NCI-H526 (cell line): Measurements from ENCODE around the gene IQCK.
A peak's percentile ranks its signal among the peaks of the same experiment; 100 is the strongest.

Source experiments
- DNase-seq, 2 experiments: peaks; one replicate each; lab custom pipeline; 2025; lab: John Stamatoyannopoulos, UW

Gene IQCK

DNA sequence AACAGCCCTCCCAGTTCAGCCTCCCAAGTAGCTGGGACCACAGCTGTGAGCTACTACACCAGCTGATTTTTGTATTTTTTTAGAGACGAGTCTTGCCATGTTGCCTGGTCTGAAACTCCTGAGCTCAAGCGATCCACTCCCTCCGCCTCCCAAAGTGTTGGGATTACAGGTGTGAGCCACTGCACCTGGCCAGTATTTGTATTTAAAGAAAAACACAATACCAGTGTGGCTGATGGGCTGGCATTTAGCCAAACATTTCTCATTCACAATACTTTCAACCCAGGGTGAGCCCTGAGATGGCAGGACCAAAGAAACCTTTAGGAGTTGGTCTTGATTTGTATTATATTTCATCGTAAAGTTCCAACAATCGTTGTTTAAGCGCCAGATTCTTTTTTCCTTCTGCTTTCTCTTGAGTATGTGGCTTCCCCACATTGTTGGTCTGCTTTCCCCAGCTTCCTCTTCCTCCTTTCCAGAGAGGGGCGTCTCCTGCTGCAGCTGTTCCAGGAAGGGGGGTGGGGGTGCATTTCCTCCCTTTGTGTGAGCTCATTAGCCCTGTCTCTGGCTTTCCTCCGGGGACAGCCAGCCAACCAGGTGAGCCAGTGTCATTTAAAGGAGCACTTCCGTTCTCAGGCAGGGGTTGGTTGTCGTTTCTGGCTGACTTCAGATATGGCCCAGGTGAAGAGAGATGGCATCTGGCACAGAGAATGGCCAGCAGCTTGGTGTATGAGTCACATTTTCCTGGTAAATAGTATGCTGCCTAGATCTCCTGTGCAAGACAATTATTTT lies 86.7 kb downstream of the IQCK start:
- peak in 1 of 2 experiments; percentile 3 for DNase-seq

DNA sequence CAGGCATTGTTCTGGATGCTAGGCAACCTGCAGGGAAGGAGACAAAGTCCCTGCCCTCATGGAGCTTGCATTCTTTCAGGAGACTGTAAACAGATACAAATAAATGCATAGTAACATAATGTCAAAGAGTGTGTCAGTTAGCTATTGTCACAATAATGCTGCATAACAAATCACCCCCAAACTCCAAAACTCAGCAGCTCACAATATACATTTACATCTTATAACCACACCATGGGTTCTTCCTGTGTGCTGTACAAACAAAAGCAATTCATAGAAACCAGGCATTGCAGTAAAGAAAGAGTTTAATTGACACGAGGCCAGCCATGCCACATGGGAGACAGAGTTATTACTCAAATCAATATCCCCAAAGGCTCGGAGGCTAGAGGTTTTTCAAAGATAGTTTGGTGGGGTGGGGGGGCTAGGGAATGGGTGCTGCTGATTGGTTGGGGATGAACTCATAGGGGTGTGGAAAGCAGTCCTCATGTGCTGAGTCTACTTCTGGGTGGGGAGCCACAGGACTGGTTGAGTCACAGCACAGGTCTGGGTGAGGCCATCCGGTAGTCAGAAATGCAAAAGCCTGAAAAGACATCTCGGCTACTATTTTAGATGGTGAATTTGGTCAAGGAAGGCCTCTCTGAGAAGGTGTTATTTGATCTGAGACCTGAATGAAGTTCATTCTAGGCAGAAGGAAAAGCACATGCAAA lies 87.5 kb downstream of the IQCK start:
- DNase-seq = no peak

DNA sequence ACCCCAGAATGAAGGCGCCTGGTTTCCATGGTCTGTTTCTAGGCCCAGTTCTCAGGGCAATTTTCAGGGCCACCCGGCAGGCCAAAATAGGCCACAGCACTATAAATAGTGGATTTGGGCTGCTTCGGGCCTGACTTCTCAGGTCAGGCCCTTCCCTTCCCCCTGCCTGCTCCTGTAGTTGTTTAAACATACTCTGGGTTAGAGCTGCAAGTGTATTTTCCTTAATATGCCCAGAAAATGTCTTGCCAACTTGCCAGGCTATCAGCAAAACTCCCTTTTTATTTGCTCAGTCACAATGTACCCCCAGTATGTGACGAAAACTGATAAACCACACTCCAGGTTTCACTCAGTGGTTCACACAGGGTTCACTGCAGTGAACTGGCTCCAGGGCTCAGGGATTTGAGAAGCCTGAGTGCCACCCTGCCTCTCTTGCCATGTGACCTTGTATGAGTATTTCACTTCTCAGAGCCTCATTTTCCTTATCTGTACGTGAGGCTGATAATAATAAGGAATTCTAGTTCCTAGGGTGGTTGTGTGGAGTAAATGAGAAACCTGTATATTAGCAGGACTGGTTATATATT lies 90.1 kb downstream of the IQCK start:
- DNase-seq = no peak

DNA sequence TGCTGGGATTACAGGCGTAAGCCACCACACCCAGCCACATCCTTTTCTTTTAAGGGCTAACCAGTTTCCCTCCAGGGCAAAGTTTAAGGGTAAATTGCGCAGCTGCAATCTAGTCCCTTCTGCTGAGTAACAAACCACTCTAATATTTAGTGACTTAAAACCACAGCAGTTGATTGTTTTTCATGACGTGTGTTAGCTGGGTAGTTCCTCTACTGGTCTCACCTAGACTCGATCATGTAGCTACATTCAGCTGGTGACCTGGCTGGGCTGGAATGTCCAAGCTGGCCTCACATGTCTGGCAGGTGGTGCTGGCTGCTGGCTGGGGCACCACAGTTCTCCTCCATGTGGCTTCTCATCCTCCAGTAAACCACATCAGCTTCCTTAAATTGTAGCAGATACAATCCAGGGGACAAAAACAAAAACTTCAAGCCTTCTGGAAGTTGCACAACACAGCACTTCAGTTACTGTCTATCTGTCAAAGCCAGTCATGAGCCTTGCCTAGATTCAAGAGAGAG lies 91.1 kb downstream of the IQCK start:
- DNase-seq = no peak

DNA sequence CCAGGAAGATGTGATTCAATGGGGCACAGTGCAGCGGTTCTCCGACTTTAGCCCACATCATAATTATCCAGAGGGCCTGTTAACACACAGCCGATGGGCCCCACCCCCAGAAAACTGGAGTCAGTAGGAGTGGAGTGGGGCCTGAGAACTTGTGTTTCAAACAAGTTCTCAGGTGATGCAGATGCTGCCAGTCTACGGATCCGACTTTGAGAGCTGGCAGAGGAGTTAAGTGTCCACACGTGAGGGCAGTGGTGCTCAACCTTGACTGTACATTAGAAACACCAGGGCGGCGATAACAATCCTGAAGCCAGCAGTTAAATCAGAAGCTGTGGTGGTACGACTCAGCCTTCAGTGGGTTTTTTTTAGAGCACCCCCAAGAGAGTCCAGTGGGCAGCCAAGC lies 91.6 kb downstream of the IQCK start:
- no peak for DNase-seq

DNA sequence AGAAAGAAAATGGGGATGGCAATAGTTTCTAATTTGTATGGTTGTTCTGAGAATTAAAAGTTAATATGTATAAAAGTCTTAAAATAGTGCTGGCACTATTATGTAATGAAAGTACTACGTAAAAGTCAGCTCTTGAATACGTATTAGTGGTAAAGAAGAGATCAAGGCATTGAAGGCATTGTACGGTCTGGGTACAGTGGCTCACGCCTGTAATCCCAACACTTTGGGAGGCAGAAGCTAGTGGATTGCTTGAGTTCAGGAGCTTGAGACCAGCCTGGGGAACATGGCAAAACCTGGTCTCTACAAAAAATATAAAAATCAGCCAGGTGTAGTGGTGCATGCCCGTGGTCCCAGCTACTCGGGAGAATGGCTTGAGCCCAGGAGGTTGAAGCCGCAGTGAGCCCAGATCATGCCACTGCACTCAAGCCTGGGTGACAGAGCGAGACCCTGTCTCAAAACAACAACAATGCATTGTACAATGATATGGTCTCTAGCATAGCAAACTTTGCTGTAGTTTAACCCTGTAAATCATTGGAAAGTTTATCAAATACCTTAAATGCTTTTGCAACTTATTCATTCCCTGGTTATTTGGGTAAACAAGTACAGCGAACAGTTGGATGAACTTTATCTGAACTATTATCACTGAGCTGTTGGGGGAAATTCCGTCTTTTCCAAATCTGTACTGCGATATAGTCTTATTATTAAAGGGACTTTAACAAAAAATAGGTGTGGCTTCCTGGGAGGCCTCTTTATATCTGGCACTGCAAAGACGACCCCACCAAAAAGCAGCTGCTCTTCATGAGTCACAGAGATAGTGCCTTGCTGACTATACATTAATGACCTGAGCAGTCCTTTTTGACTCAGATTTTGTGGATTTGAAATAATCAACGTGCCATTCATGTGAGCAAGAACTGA lies 93.0 kb downstream of the IQCK start:
- DNase-seq = no peak

DNA sequence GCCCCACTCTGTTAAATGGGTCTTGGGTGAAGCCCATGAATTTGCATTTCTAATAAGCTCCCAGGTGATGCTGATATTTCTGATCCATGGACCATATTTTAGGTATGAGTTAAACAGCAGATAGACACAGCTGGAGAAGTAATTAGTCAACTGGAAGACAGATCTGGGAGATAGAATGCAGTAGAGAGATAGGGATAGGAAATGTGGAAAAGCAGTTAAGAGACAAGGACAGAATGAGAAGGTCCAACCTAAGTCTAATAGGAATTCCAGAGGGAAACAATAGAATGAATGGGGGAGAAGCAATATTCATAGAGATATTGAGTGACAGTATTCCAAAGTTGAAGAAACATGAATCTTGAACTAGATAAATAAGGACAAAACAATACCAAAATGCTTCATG lies 94.9 kb downstream of the IQCK start:
- DNase-seq = no peak

DNA sequence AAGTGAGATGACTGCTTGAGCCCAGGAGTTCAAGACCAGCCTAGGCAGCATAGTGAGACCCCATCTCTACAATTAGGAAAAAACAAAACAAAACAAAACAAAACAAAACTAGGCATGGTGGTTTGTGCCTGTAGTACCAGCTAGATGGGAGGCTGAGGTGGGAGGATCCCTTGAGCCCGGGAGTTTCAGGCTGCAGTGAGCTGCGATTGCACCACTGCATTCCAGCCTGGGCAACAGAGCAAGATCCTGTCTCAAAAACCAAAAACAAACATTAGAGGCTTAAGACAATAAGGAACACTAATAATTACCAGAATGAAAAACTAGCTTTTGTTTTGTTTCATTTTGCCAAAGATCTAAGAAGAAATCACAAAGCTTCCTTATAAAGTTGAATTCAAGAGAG lies 97.3 kb downstream of the IQCK start:
- DNase-seq = no peak

DNA sequence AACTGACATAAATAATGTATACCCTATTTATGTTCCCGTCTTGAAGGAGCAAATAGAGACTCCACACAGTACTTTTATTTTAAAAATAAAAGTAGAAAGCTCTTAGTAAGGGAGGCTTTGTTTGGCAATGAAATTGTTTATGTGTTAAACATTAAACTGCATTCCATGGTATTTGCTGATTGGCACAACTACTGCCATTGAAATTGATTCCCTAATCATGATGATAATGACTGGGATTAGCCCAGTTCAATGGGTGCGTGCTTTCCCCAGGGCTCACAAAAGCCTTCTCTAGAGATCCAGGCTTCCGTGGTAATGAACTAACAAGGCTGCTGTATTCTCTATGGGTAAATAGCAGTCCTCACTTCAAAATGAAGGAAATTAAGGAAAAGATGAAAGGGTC lies 99.1 kb downstream of the IQCK start:
- DNase-seq = no peak

DNA sequence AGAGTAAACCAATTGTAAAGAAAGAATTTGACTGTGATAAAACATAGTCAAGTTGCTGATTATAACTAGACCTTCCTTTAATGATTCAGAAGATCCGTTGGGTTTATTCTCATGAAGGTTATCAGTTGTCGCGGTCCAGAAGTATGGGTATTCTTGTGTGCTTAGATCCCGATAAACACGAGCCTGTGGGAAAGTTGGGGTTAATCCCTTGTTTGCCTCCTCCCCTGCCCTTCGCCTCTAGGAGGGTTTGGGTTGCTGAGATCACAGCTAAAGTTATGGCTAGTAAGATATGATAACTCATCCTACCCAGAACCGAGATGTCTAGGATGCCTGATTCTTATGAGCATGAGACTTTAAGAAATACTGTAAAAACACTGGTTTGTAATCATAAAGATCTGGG lies 99.8 kb downstream of the IQCK start:
- DNase-seq = no peak

DNA sequence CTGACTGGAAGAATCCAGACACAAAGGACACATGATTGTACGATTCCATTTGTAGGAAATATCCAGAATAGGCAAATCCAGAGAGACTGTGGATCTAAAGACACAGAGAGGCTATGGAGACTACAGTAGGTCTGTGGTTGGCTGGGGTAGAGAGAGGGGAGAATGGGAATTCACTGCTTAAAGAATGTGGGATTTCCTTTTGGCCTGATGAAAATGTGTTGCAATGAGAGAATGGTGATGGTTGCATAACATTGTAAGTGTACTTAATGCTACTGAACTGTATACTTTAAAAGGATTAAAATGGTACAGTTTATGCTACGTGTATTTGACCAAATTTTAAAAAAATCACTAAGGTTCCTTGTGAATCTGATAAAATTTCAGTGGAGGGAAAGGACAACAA lies 104.5 kb downstream of the IQCK start:
- no peak for DNase-seq

DNA sequence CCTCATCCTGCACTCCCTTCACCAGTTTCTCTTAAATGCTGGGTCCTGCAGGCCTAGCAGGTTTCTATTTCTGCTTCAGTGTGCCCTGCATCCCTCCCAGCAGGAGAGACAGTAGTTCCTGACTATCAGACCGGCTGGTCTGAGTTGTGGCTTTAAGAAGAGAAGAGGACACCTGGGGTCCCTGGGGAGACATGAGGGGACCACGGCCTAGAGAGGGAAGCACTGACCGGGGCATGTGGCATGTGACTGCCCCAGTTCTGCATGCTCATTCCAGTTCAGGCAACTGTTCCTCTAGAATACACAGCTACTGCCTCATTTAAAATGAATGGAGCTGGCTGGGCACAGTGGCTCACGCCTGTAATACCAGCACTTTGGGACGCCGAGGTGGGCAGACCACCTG lies 105.3 kb downstream of the IQCK start:
- DNase-seq = no peak

DNA sequence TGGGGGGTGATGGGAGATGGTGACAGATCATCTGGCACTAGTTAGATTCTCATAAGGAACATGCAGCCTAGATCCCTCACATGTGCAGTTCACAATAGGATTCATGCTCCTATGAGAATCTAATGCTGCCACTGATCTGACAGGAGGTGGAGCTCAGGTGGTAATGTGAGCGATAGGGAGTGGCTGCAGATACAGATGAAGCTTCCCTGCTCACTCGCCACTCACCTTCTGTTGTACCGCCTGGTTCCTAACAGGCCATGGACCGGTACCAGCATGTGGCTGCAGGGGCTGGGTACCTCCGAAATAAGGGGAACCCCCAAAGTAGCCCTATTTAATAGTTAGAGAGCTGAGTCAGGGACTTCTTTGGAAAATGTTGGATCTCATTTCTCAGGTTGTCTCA lies 106.1 kb downstream of the IQCK start:
- no peak for DNase-seq

DNA sequence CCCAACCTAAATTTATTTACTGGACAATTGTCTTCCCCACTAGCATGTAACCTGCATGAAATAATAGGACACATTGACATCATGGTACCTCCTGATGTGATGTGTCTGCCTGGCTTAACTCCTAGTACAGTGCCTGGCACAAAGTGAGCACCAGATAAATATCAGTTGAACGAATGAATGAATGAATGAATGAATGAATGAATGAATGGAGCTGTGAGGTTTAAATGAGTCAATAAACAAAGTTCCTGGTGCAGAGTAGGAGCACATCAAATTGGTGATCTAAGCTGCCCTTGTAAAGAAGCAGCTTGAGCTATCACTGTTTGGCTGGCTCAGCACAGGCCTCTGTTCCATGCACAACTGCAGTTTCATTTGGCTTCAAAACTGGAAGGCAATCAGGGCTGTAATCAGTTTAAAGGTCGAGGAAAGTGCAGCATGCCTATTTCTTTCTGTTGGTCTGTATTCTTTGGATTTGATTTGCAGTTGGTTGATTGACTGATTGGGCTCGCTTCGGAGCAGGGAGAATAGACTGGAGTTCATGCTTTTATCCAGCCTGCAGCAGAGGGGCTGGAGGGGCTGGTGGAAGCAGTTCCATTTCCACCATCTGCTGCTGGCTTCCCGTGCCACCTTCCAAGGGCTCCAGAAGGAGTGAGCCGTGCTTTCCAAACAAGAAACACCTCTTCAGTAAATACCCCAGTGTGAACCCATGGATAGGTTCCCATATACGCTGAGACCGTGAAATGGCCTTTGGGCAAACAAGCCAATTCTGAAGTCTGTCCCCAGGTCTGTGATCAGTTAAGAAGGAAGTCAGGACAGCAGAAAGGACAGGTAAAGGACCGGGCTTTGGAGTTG lies 112.0 kb downstream of the IQCK start:
- no peak for DNase-seq

DNA sequence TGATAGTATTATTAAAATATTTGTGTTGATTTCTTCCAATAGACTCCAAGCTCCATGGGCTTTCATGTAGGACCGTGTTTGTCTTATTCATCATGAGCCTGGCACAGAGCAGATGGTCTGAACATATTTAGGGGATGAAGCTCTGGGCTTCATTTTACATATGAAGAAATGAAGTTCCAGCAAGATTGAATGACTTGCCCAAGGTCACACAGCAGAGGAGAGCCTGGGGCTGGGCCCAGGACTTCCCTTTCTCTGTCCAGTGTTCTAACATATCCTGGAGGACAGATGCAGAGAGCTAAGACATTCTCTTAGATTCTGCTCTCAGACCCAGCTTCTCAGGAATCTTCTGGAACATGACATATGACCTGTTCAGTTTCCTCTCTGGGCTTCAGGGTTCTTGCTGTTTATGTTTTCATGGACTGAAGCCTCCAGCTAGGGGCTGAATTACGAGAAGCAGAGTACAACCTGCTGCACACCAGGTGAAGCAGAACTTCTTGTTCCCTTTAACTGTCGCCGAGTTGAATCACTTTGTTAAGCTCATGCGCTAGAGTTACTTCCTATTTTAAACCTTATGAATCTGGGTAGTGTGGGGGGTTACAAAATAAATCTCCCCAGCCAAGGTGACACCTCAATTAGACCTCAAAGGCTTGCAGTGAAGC lies 113.0 kb downstream of the IQCK start:
- DNase-seq = no peak

DNA sequence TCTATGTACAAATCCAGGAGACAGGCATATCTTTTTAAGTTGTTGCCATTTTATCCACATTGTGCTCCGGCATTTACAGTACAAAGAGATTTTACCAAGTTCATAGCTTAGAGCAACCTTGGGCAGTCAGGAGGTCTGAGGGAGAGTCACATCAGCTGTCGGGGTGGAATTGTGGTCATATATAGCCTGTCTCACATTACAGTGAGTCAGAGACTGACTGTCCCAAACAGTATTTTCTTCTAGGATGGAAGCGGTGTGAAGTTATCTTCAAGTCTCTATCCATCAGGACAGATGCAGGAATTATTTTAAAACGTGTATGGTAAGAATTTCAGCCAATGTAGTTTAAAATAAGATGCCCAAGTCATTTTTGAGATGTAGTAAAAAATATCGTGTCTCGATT lies 113.6 kb downstream of the IQCK start:
- DNase-seq = no peak

DNA sequence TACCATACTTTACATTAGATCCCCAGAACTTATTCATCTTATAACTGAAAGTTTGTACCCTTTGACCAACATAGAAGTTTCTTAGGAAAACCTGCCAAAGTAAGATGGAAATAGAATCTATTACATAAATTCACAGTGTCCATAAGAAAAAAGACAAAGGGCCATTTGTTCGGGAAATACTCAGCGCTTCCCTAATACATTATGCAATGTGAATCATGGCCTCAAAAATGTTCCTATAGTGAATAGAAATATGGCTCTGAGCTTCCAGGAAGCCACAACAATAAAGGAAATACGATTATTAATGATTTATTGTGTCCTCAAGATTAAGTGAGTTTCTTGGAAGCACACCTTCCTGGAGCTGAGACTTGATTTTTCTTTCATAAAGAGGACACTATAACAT lies 115.1 kb downstream of the IQCK start:
- no peak for DNase-seq

DNA sequence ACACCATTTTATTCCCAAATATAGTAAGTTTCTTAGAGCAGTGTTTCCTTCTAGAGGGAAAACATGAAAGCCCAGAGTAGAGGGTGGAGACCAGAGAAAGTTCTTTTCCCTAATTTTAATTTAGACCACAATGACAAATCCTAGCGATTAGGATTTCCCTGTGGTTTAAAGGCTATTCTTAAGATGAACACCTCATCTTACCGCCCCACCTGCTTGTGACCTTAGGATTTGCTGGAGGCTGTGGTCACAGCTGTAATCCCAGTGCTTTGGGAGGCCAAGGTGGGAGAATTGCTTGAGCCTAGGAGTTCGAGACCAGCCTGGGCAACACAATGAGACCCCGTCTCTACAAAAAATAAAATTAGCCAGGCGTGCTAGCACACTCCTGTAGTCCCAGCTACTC lies 115.5 kb downstream of the IQCK start:
- no peak for DNase-seq

DNA sequence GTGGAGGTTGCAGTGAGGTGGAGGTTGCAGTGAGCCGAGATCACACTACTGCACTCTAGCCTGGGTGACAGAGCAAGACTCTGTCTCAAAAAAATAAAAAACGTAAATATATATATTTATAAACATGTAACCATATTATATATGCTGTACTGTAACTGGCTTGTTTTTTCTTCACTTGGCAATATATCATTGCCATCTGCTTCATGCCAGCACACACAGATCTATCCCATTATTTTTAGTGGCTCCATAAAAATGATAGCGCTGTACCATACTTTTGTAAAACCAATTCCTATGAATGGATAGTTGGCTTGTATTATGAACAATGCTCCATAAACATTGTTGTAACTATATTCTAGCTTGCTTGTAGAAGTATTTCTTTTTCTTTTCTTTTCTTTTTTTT lies 117.1 kb downstream of the IQCK start:
- DNase-seq = no peak

DNA sequence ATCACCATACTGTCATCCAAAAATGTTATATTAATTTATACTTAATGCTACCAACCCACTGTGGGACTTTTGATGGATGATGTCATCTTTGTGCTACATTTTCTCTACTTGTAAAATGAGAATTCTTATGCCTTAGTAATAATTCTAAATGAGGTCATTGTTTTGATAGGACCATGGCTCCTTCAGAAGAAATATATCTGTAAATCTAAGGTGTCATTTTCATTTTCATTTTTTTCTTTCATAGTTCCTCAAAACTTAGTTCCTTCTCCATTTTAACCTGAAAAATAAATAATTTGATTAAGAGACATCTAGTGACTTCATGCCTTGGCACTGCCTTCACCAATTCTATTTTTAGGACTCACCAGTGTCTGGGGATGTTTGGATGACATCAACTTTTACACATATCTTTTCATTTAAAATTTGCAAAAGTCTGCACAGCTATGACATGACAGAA lies 117.9 kb downstream of the IQCK start:
- DNase-seq = no peak
